OCI-LY7 (cell line): ENCODE results near the gene LRFN2. TPM values are rescaled to one million over a fixed set of nuclear protein-coding genes. Genes with fewer than 3 reads are reported as not detected.

Experiments
- BruUV-seq: library from RNA; stranded (reverse); fragments of 400-500 nt; replicated peaks from 2 replicates; lab custom pipeline; 2021; lab: Mats Ljungman, UMichigan
- CTCF ChIA-PET: fragments of 300-600 bp; sonication (Branson Sonifier 250); formaldehyde crosslinking; loops from one replicate; lab custom pipeline; 2022; ENCODE audit warnings: antibody characterized with exemption; ENCODE audit not compliant: unreplicated experiment; lab: Charles Lee
- POLR2A ChIA-PET: fragments of 300-600 bp; sonication (Branson Sonifier 250); formaldehyde crosslinking; loops from one replicate; lab custom pipeline; 2022; ENCODE audit warnings: antibody characterized with exemption; lab: Charles Lee
- DNase-seq: peaks from one replicate; pipeline ENCODE4 v3.0.0-alpha.2; 2015; ENCODE audit warnings: low spot score
- H2AFZ ChIP-seq: fragments of 200-600 bp; sonication (generic), shearing (Covaris generic); 2 replicates; pipeline ENCODE4 v1.6.1; 2014; ENCODE audit warnings: mild to moderate bottlenecking, antibody characterized with exemption, low read length, moderate library complexity
- H3K27ac ChIP-seq: fragments of 200-600 bp; sonication (generic); 2 replicates; pipeline ENCODE4 v1.5.1; 2014; ENCODE audit warnings: mixed run types, low read depth, mild to moderate bottlenecking, moderate library complexity, low read length, inconsistent platforms; ENCODE audit not compliant: poor library complexity, severe bottlenecking
- H3K36me3 ChIP-seq: fragments of 200-600 bp; sonication (generic); 2 replicates; pipeline ENCODE4 v1.6.1; 2014; ENCODE audit warnings: mild to moderate bottlenecking, antibody characterized with exemption, low read length, moderate library complexity, mixed read lengths; ENCODE audit not compliant: insufficient read depth
- H3K4me1 ChIP-seq: fragments of 200-600 bp; sonication (generic); 2 replicates; pipeline ENCODE4 v1.5.1; 2014; ENCODE audit warnings: mild to moderate bottlenecking, low read length; ENCODE audit not compliant: insufficient read depth, poor library complexity, severe bottlenecking
- H3K4me2 ChIP-seq: fragments of 200-600 bp; sonication (generic); 2 replicates; pipeline ENCODE4 v1.6.1; 2014; ENCODE audit warnings: mild to moderate bottlenecking, low read length
- H3K4me3 ChIP-seq: fragments of 200-600 bp; sonication (generic); 2 replicates; pipeline ENCODE4 v1.5.1; 2014; ENCODE audit warnings: mild to moderate bottlenecking, low read depth, low read length; ENCODE audit not compliant: poor library complexity, severe bottlenecking
- H3K79me2 ChIP-seq: fragments of 200-600 bp; sonication (generic); 2 replicates; pipeline ENCODE4 v1.6.1; 2016; ENCODE audit warnings: low read depth, mild to moderate bottlenecking, low read length, moderate library complexity, mixed read lengths; ENCODE audit not compliant: insufficient read depth
- H3K9me2 ChIP-seq: fragments of 200-600 bp; sonication (generic); 2 replicates; pipeline ENCODE4 v1.6.1; 2016; ENCODE audit warnings: mild to moderate bottlenecking, low read length, mixed read lengths; ENCODE audit not compliant: insufficient read depth
- H3K9me3 ChIP-seq: fragments of 200-600 bp; sonication (generic); 2 replicates; pipeline ENCODE4 v1.6.1; 2014; ENCODE audit warnings: mild to moderate bottlenecking, mixed run types, low read length, mixed read lengths
- H4K20me1 ChIP-seq: fragments of 200-600 bp; sonication (generic); 2 replicates; pipeline ENCODE4 v1.6.1; 2014; ENCODE audit warnings: mild to moderate bottlenecking, antibody characterized with exemption, low read length, moderate library complexity, mixed read lengths; ENCODE audit not compliant: insufficient read depth
- EZH2phosphoT487 ChIP-seq: fragments of 200-600 bp; sonication (generic); IDR thresholded peaks from 2 replicates; pipeline ENCODE4 v1.6.1; 2018; ENCODE audit warnings: low read depth, borderline replicate concordance, mild to moderate bottlenecking, mixed run types, antibody characterized with exemption, low read length, moderate library complexity, mixed read lengths
- intact Hi-C: fragments of 100-400 bp; cut with micrococcal nuclease; formaldehyde crosslinking; loops from one replicate; pipeline ENCODE4 v1.10.0; 2022; ENCODE audit not compliant: unreplicated experiment
- total RNA-seq, 2 experiments: library from RNA; depleted of rRNA in 1 of 2; stranded (reverse); fragments of >200 nt in 1 of 2; shearing (Covaris generic) in 1 of 2; gene quantifications; 2 replicates each; pipeline ENCODE4 v1.2.3, GENCODE V29; 2014 to 2022
- TF ChIP-seq, protein P1 (sequence below): fragments of 200-600 bp; sonication (generic); conservative IDR thresholded peaks from 2 replicates; pipeline ENCODE4 v1.5.1; 2014; ENCODE audit warnings: mild to moderate bottlenecking, antibody characterized with exemption, low read length, moderate library complexity, mixed read lengths

The LRFN2 gene
- total RNA-seq, 2 experiments from 2014 or later, result not detected

DNA sequence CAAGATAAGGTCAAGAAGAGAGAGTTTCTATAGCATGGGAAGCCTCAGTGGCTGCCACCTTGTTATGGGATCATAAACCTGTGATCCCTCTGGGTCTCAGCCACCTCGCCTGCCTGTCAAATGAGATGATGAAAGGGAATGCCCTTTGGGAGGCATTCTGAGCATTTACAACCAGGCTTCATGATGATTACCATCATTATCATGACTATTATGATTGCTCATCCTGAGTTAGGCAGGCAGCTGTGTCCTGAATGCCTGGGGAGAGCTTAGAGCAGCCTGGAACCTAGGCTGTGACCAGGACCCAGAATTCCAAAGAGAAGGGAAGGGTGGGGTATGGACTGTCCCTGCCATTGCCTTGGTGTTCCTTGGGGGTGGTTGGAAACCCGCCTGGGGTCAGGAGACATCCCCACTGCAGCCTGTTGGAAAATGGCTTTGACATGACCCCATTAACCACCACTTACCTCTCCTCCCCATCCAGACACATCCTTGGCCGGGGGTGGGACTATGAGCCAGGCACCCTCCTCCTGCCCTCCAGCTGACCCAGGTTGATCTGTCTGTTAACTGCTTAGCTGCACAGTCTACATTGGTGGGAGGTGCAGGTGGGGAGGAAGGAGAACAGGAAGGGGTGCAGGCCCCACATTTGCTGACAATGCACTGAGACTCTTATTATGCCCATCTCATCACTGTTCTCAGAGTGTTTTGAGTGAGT is 51.9 kb downstream of the LRFN2 start:
- Histone ChIP-seq H3K79me2 (no peaks in the 10 kb centered on the region), H3K27ac (no peak overlapping the region), H3K36me3 (no peaks in the 10 kb centered on the region), H2AFZ (no peak overlapping the region), H3K9me2 (no peaks in the 10 kb centered on the region), H4K20me1 (no peaks in the 10 kb centered on the region), H3K4me2 (no peak overlapping the region), H3K4me1 (no peaks in the 10 kb centered on the region), H3K9me3 (no peaks in the 10 kb centered on the region), H3K4me3 (no peak overlapping the region)
- CTCF ChIA-PET, result no interaction called here
- intact Hi-C loops, result no loop called here
- no TSS peak for BruUV-seq
- DNase-seq, result no peak
- POLR2A ChIA-PET, result no interaction called here
- no peak for TF ChIP-seq EZH2phosphoT487
- TF ChIP-seq, protein P1, sequence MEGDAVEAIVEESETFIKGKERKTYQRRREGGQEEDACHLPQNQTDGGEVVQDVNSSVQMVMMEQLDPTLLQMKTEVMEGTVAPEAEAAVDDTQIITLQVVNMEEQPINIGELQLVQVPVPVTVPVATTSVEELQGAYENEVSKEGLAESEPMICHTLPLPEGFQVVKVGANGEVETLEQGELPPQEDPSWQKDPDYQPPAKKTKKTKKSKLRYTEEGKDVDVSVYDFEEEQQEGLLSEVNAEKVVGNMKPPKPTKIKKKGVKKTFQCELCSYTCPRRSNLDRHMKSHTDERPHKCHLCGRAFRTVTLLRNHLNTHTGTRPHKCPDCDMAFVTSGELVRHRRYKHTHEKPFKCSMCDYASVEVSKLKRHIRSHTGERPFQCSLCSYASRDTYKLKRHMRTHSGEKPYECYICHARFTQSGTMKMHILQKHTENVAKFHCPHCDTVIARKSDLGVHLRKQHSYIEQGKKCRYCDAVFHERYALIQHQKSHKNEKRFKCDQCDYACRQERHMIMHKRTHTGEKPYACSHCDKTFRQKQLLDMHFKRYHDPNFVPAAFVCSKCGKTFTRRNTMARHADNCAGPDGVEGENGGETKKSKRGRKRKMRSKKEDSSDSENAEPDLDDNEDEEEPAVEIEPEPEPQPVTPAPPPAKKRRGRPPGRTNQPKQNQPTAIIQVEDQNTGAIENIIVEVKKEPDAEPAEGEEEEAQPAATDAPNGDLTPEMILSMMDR, result no peak

DNA sequence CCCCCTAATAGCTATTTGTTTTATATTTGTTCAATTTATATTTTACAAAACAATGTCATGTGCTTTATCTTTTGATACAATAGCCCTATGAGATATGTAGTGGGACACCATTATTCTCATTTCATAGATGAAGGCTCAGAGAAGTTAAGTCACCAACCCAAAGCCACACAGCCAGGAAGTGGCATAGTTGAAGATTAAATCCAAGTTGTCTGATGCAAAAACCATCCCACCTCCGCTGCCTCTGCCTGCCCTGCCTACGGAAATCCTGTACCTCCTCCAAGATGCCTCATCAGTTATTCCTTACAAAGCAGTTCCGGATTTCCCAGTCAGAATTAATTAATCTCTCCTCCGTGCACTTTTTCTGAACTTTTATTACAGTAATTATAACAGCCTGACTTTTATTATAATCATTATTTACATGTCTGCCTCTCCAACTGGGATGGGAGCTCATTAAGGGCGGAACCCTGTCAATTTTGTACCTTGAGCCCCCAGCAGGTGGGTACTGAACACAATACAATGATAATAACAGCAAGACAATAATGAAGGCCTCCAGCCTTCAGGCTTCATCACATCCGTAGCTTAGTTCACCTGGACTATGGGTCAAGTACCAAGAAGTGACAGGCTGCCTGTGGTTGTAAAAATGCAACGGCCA is 54.7 kb downstream of the LRFN2 start:
- Histone ChIP-seq H3K27ac (no peak overlapping the region), H3K4me3 (no peak overlapping the region), H3K9me2 (no peaks in the 10 kb centered on the region), H2AFZ (no peak overlapping the region), H3K4me2 (no peak overlapping the region), H4K20me1 (no peaks in the 10 kb centered on the region), H3K4me1 (no peaks in the 10 kb centered on the region), H3K9me3 (no peaks in the 10 kb centered on the region), H3K79me2 (no peaks in the 10 kb centered on the region), H3K36me3 (no peaks in the 10 kb centered on the region)
- intact Hi-C loops, result no loop called here
- no peak for TF ChIP-seq EZH2phosphoT487
- no peak for DNase-seq
- no TSS peak for BruUV-seq
- ChIA-PET POLR2A (no interaction called here), CTCF (no interaction called here)

DNA sequence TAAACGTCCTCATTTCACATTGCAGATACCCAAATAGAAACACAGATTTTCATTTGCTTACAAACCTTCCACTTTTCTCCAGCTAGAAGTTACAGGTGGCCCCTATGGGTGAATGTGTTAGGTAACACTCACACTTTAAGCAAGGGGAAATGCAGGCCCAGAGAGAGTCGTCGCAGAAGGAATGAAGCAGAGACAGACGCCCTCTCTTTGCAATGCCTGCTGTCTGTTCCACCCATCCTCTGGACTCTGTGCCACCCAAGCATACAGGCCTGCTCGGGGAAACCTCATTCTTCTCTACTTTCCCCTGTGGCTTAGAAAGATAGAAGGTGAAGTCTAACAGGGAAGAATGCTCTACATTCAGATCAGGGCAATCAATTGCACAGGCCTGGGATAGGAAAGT is 57.2 kb downstream of the LRFN2 start:
- ChIA-PET POLR2A (no interaction called here), CTCF (no interaction called here)
- Histone ChIP-seq H3K36me3 (no peaks in the 10 kb centered on the region), H3K79me2 (no peaks in the 10 kb centered on the region), H3K9me2 (no peaks in the 10 kb centered on the region), H2AFZ (no peak overlapping the region), H3K27ac (no peak overlapping the region), H4K20me1 (no peaks in the 10 kb centered on the region), H3K4me2 (no peak overlapping the region), H3K4me1 (no peaks in the 10 kb centered on the region), H3K9me3 (no peaks in the 10 kb centered on the region), H3K4me3 (no peak overlapping the region)
- BruUV-seq, result no TSS peak
- no peak for TF ChIP-seq EZH2phosphoT487
- TF ChIP-seq, protein P1, result no peak
- intact Hi-C loops, result no loop called here
- DNase-seq, result no peak
